GM12891 (cell line): Measurements from ENCODE around the gene HK1.

Experiments
- POLR2A ChIP-seq: IDR thresholded peaks from 2 replicates; pipeline ENCODE4 v1.6.1; 2011; ENCODE audit warnings: low read depth, low read length, control low read depth
- POLR2AphosphoS5 ChIP-seq: IDR thresholded peaks from 2 replicates; pipeline ENCODE4 v1.6.1; 2011; ENCODE audit warnings: low read depth, low read length, control low read depth
- POU2F2 ChIP-seq: IDR thresholded peaks from 2 replicates; pipeline ENCODE4 v1.6.1; 2011; ENCODE audit warnings: low read depth, mild to moderate bottlenecking, control low read depth, low read length, moderate library complexity
- SPI1 ChIP-seq: IDR thresholded peaks from 2 replicates; pipeline ENCODE4 v1.6.1; 2011; ENCODE audit warnings: low read depth, low read length, control low read depth
- TAF1 ChIP-seq: IDR thresholded peaks from 2 replicates; pipeline ENCODE4 v1.6.1; 2011; ENCODE audit warnings: low read depth, low read length, control low read depth

- TF ChIP-seq POLR2AphosphoS5 = no peak
- no peak for TF ChIP-seq POLR2A
- no peak for TF ChIP-seq TAF1
- TF ChIP-seq SPI1 = no peak
- TF ChIP-seq POU2F2 = no peak
Observed at GRCh38 chr10:69367469-69367868, 89.2 kb downstream of the HK1 start.
